ENCODE data around the gene CTNNA3.

Gene CTNNA3

GRCh38 chr10:66837335-66837734 lies 858.7 kb downstream of the CTNNA3 start:
- in situ Hi-C loops (cut with HindIII; ENCODE audit: low sequenced_read_pairs), result no loop called here

DNA sequence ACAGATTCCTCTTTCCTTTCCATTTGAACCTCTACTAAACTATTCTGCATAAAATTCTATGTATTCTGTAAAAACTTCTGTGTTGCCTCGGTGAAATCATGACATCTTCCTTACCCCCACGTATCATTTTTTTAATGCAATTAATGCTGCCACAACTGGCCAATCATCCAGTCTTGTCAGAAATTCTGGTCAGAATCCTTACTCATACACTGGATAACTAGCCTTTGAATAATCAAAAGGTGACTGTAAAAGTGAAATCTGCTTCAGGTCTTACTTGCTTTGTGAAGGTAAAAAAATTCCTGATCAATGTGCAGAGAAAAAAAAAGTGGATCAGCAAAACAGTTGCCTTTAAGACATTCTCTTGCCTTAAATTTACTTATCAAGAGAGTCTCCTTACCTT lies 859.2 kb downstream of the CTNNA3 start:
- in situ Hi-C loops (cut with HindIII; ENCODE audit: low sequenced_read_pairs), result no loop called here

GRCh38 chr10:66836057-66836456 lies 859.9 kb downstream of the CTNNA3 start:
- in situ Hi-C loops (cut with HindIII; ENCODE audit: low sequenced_read_pairs), result no loop called here

DNA sequence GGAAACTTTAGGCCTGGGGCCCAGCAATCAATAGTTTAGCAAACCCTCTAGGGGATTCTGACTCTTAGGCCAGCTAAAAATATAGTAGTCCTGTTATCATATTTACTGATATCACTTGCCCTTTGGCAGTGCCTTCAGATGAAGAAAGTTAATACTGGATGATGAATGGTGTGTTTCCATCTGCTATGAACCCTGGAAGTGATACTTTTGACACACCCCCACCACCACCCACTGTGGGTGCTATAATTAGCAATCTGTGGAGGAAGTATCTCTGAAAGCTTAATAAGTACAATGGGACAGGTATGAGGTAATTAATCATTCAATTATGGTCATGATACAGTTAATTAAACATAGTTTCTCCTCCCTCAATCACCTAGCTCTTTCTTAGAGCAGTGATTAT lies 860.6 kb downstream of the CTNNA3 start:
- in situ Hi-C loops (cut with HindIII; ENCODE audit: low sequenced_read_pairs), result no loop called here

- in situ Hi-C loops (cut with HindIII; ENCODE audit: low sequenced_read_pairs), result no loop called here
These were observed 861.2 kb downstream of the CTNNA3 start for GRCh38 chr10:66834802-66835201.

GRCh38 chr10:66833861-66834260 lies 862.1 kb downstream of the CTNNA3 start:
- in situ Hi-C loops (cut with HindIII; ENCODE audit: low sequenced_read_pairs), result no loop called here

DNA sequence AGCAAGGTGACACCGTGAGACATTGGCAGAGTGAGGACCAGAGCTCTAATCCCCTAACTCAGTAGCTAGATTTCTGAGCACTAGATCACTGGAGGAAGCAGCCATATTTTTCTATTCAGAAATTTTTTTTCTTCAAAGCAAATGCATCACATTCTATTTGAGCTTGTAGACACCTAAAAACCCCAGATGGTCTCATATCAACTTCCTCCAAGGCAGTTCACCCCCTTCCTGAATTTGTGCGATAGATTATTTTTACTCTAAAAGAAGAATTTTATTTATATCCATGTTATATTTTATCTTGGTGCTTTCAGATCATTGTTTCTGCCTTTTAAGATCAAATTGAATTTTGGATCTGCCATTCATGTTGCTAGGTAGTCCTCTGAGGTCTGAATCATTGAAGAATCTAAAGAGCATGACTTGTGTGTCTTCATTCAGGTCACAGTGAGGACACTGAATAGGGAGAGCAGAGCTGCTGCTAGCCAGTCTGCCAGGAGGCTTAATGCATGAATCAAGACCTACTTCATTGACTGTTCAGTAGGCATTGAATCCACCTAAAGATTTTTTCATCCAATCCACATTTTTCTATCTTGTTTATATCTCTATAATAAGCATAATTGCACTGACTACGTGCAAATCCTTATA lies 863.1 kb downstream of the CTNNA3 start:
- in situ Hi-C loops (cut with HindIII; ENCODE audit: low sequenced_read_pairs), result no loop called here

- in situ Hi-C loops (cut with HindIII; ENCODE audit: low sequenced_read_pairs), result no loop called here
These were observed 867.0 kb downstream of the CTNNA3 start for GRCh38 chr10:66828957-66829356.

- in situ Hi-C loops (cut with HindIII; ENCODE audit: low sequenced_read_pairs), result no loop called here
These were observed 868.6 kb downstream of the CTNNA3 start for GRCh38 chr10:66827353-66827752.

DNA sequence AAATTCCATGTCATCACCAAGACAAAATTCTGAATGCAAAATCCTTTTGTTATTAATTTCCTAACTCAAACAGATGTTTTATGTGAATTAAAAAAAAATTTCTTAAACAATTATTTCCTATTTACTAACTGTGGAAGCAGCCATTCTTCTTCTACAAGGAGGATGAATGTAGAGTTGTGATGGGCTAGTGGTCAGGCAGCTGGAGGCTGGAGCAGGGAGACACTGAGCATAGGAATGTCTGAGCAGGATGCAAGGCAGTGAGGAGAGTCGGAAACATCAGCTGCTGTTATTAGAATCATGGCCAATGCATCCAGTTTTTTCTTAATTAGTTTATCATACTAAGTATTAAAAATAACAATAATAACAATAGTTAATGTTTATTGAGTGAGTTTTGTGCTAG lies 872.7 kb downstream of the CTNNA3 start:
- in situ Hi-C loops (cut with HindIII; ENCODE audit: low sequenced_read_pairs), result no loop called here

GRCh38 chr10:66822801-66823200 lies 873.2 kb downstream of the CTNNA3 start:
- in situ Hi-C loops (cut with HindIII; ENCODE audit: low sequenced_read_pairs), result no loop called here

DNA sequence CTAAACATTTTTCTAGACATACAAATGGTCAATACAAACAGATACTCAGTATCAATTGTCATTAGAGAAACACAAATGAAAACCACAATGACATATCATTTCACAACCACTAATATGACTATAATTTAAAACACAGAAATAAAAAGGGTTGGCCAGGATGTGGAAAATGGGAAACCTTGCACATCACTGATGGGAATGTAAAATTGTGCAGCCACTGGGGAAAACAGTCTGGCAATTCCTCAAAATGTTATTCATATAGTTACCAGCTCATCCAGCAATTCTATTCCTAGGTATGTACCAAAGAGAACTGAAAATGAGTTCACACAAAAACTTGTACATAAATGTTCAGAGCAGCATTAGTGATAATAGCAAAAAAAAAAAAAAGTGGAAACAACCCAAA lies 876.3 kb downstream of the CTNNA3 start:
- in situ Hi-C loops (cut with HindIII; ENCODE audit: low sequenced_read_pairs), result no loop called here

- in situ Hi-C loops (cut with HindIII; ENCODE audit: low sequenced_read_pairs), result no loop called here
These were observed 882.9 kb downstream of the CTNNA3 start for GRCh38 chr10:66813122-66813521.

DNA sequence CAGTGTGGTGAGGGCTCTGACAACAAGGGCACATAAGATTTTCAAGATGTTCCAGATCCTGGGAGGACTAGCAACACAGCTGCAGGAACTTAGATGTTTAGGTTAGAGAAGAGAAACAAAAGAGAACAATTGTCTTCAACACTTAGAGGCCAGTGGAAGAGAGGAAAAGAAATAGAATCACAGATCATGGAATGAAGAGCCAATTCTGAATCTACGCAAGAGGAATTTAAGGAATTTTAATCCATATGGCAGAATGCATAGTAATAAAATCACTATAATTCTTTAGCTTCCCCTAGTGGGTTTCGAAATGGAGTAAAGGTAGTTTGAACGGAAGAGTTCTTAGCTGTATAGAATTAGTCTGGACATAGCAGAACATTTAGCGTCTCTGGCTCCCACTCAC lies 884.8 kb downstream of the CTNNA3 start:
- in situ Hi-C loops (cut with HindIII; ENCODE audit: low sequenced_read_pairs), result no loop called here

DNA sequence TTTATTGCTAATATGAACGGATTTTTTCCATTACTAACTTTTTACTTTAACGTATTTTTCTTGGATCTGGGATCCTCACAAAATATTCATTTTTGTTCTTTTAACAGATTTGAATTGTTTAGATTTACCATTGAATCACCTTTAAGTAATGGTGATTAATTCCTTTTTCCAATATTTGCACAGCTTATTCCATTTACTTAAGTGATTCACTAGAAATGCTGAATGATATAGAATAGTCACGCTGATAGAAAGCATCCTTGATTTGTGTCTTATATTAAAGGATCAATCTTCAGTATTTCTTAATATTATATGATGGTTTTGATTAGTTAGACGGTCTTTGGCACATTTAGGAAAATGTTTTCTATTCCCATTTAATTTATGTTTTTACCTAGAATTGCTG lies 886.6 kb downstream of the CTNNA3 start:
- in situ Hi-C loops (cut with HindIII; ENCODE audit: low sequenced_read_pairs), result no loop called here

GRCh38 chr10:66805612-66806011 lies 890.4 kb downstream of the CTNNA3 start:
- in situ Hi-C loops (cut with HindIII; ENCODE audit: low sequenced_read_pairs), result no loop called here

DNA sequence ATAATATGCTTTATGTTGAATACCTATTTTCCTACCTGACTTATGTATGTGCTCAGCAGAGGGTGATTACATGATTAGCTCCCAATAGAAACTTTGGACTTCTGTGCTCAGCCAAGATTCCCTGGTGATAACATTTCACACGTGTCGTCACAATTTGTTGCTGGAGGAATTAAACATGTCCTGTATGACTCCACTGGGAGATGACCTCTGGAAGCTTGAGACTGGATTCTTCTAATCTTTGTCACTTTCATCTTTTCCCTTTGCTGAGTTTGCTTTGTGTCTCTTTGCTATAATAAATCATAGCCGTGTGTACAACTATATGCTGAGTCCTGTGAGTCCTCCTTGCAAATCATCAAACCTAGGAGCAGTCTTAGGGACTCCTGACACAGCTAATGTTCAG lies 891.0 kb downstream of the CTNNA3 start:
- in situ Hi-C loops (cut with HindIII; ENCODE audit: low sequenced_read_pairs), result no loop called here

GRCh38 chr10:66803174-66803573 lies 892.8 kb downstream of the CTNNA3 start:
- in situ Hi-C loops (cut with HindIII; ENCODE audit: low sequenced_read_pairs), result no loop called here

DNA sequence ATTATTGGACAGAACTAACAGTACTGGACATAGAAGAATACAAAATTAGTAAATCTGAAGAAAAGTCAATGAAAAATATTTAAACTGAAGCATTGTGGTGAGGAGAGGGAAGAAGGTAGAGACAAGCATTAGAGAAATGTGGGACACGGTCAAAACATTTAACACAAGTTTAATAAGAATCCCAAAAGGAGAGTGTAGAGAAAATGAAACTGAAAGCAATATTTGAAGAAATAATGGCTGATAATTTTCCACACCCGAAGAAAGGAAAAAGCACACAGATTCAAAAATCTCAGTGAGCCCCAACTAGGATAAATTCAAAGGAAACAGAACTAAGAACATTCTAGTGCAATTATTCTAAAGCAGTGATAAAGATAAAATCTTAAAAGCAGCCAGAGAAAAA lies 896.5 kb downstream of the CTNNA3 start:
- in situ Hi-C loops (cut with HindIII; ENCODE audit: low sequenced_read_pairs), result no loop called here

- in situ Hi-C loops (cut with HindIII; ENCODE audit: low sequenced_read_pairs), result no loop called here
These were observed 900.1 kb downstream of the CTNNA3 start for GRCh38 chr10:66795866-66796265.

- in situ Hi-C loops (cut with HindIII; ENCODE audit: low sequenced_read_pairs), result no loop called here
These were observed 903.6 kb downstream of the CTNNA3 start for GRCh38 chr10:66792441-66792840.

- in situ Hi-C loops (cut with HindIII; ENCODE audit: low sequenced_read_pairs), result no loop called here
These were observed 907.6 kb downstream of the CTNNA3 start for GRCh38 chr10:66788178-66788987.

DNA sequence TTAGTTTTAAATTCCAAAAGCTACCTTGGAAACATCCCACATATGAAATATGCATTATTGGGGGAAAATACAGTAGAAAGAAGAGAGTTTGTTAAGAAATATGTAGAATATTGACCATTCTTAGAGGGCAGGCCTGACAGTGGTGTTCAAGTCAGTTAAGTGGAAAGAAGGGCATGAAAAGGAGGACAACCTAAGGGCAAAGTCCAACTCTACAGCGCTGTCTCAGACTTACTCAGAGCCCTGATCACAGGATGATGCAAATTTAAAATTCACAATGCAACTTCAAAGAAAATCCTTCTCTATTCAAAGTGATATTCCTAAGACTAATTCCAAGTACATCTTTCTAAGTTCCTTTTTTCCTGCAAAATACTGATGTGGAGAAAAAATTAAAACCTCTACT lies 909.3 kb downstream of the CTNNA3 start:
- in situ Hi-C loops (cut with HindIII; ENCODE audit: low sequenced_read_pairs), result no loop called here
